Thyroid gland (tissue), 4 donors: Measurements from ENCODE around the gene HEPN1.

Experiments
- CTCF ChIP-seq, 6 experiments: fragments of 200-600 bp in 3 of 6; fragments of 450-650 bp in 3 of 6; sonication (generic) in 3 of 6; IDR thresholded peaks; one replicate each; pipeline ENCODE4 v1.5.1; 2016 to 2019; ENCODE audit warnings: antibody characterized with exemption in 6 of 6, mild to moderate bottlenecking in 2 of 6, inconsistent platforms in 1 of 6, moderate library complexity in 1 of 6
- POLR2A ChIP-seq, 2 donors: fragments of 450-650 bp; IDR thresholded peaks; one replicate each; pipeline ENCODE4 v1.6.1; 2017; ENCODE audit warnings: antibody characterized with exemption in 2 of 2, mild to moderate bottlenecking in 2 of 2, moderate library complexity in 1 of 2

DNA sequence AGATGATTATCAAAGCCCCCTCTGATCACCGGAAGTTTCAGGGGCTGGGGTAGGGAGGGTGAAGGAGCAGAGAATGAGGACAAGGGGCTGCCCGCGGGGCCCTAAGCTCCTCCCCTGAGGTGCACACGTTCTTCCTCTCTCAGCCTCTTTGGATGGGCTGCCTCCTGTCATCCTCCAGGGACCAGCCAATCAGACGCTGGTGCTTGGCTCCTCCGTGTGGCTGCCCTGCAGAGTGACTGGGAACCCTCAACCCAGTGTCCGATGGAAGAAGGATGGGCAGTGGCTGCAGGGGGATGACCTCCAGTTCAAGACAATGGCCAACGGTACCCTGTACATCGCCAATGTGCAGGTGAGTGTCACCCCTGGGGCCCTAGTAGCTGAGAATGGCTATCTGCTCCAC lies 46.3 kb upstream of the HEPN1 start:
- no peak for TF ChIP-seq CTCF (IDR thresholded peaks at IDR 0.05)
- TF ChIP-seq POLR2A (IDR thresholded peaks at IDR 0.05), result no peak
